Measurements from ENCODE around the gene PIP5KL1.

GRCh38 chr9:127918183-127919107 lies 12.1 kb downstream of the PIP5KL1 start:
- no peak for TF ChIP-seq CTCF (IDR thresholded peaks at IDR 0.05)
- TF ChIP-seq POLR2A (IDR thresholded peaks at IDR 0.05), result no peak
- TF ChIP-seq EP300 (IDR thresholded peaks at IDR 0.05; ENCODE audit: low read depth), result no peak
- no peak for TF ChIP-seq POLR2AphosphoS5 (IDR thresholded peaks at IDR 0.05)
